Stimulated activated CD4-positive, alpha-beta T cell treated with anti-CD3 and anti-CD28 coated beads, TNF-alpha, amount 100 ng/mL, for 24 hours (primary cell): ENCODE data around the gene ADGRB3.
"Not testable (repeated sequence)": the region's sequence is repeated elsewhere in the genome, so short reads cannot be mapped to it uniquely, and the experiment has no call there.

Experiments
- DNase-seq, 3 experiments: peaks; one replicate each; pipeline ENCODE4 v3.0.0-alpha.2; 2020; ENCODE audit warnings: low read depth in 3 of 3

ADGRB3 gene

DNA sequence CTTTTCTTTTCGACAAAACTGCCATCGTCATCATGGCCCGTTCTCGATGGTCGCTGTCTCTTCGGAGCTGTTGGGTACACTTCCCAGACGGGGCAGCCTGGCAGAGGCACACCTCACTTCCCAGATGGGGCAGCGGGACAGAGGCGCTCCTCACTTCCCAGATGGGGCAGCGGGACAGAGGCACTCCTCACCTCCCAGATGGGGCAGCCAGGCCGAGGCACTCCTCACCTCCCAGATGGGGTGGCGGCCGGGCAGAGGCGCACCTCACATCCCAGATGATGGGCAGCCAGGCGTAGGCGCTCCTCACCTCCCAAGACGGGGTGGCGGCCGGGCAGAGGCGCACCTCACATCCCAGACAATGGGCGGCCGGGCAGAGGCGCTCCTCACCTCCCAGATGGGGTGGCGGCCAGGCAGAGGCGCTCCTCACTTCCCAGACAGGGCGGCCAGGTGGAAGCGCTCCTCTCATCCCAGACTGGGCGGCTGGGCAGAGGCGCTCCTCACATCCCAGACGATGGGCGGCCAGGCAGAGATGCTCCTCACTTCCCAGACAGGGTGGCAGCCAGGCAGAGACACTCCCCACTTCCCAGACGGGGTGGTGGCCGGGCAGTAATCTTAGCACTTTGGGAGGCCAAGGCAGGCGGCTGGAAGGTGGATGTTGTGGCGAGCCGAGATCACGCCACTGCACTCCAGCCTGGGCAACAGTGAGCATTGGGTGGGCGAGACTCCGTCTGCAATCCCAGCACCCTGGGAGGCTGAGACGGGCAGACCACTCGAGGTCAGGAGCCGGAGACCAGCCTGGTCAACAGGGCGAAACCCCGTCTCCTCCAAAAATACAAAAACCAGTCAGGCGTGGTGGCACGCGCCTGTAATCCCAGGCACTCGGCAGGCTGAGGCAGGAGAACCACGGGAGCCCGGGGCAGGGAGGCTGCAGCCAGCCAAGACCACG, 486.7 kb downstream of the ADGRB3 start:
- DNase-seq: not testable (repeated sequence)

DNA sequence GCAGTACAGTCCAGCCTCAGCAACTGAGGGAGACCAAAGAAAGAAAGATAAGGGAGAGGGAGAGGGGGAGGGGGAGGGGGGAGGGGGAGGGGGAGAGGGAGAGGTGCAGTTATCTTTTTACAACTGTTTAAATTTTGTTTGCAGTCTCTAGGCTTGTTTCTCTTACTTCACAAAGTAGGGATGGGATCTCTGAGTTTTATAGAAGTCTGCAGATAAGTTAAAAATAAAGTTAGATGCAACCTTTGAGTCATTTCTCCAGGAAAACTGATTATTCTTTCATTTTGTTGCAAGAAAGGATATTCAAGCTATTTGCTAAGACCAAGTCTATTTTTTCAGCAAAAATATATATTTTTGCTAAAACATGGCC, 487.3 kb downstream of the ADGRB3 start:
- no peak for DNase-seq

GRCh38 chr6:69128411-69128810, 493.3 kb downstream of the ADGRB3 start:
- no peak for DNase-seq

- DNase-seq: no peak
These were observed 494.0 kb downstream of the ADGRB3 start for GRCh38 chr6:69129046-69129445.

- DNase-seq: no peak
These were observed 500.8 kb downstream of the ADGRB3 start for GRCh38 chr6:69135927-69136326.

DNA sequence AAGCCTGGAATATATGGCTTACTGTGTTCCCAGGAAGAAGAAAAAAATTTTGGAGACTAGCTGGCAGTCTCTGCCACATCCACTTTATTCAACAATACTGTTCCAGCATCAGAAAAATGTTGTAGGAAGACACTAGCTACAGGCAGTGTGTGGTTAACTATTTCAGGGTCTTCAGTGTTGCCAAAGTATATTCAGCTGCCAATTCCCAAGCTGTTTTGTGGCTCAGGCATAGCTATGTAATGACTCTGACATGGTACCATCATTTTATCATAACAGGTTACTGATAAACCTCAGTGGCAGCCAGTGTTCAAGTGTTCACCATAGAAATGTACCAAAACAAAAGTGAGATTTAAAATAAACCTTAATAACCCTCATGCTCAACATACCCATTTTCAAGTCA, 503.1 kb downstream of the ADGRB3 start:
- no peak for DNase-seq

DNA sequence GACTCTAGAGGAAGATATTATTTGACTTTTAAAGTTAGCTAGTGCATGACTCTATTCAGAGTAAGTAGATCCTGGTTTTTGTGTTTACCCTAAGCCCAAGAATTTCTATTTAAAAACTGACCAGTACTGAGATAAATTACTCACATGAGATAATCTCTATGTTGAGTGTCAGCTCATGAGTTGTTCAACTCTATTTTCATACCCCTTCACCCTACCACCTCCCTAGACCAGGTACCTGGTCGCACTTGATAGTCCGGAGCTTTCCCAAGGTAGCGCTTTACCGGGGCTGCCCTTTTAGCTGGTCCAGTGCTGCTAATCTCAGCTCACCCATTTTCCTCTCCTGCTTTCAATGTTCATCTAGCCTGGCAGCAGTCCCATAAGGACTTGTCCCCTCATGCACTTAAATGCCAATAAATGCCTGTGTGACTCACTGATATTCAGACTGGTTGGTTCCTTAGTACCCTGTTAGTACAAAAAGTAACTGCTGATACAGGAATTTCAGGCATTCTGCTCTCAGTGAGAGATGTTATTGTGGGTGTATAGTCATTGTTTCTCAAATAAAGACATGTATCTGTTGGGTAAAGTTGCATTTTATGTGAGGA, 503.9 kb downstream of the ADGRB3 start:
- no peak for DNase-seq

GRCh38 chr6:69145062-69145461, 510.0 kb downstream of the ADGRB3 start:
- no peak for DNase-seq

DNA sequence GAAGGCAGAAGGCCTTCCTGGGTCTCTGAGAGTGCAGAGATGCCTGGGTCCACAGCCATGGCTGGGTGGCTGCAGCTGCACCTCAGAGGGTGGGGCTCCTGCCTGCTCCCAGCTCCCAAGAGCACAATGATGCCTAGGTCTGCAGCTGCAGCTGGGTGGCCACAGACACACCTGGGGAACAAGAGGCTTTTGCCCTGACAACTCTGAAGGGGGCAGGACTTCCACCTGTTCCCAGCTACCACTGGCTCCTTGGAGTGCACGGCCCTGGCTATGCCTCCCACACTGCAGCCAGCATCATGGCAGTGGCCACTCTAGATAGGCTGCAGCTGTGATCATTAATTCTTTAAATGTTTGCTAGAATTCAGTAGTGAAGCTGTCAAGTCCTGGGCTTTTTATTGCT, 511.3 kb downstream of the ADGRB3 start:
- DNase-seq: no peak

DNA sequence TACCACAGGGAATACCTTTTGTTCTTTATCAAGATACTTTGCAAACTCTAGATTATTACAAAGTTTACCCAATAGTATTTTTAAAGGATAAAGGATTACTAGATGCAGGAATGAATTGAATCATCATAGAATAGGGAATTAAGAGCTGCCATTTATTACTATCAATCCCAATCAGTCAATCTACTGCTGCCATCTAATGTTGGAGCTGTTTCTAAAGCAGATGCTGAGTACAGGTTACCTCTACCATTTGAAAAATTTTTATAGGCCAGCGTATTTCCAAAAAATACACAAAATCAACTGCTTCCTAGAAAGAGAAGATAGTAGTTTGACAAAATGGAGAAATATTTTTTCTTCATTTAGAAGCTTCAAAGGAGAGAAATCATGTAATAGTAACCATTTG, 520.4 kb downstream of the ADGRB3 start:
- no peak for DNase-seq

DNA sequence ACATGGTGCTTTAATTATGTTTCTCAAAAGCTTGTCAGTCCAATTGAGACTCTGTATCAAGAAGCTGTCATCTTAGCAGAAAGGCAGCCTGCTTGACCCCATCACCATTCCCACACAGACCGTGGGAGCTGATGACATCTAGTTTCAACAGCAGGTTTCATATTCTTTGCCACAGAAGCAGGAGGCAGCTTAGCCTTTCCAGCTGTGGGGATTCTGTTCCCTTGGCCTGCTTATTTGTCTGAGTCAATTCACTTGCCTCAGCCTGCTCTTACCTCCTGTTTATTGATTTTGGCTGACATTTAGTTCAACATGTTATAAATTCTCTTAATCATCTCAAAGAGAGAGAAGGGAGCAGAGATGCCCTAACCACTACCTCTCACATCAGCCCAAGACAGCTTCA, 527.7 kb downstream of the ADGRB3 start:
- no peak for DNase-seq

DNA sequence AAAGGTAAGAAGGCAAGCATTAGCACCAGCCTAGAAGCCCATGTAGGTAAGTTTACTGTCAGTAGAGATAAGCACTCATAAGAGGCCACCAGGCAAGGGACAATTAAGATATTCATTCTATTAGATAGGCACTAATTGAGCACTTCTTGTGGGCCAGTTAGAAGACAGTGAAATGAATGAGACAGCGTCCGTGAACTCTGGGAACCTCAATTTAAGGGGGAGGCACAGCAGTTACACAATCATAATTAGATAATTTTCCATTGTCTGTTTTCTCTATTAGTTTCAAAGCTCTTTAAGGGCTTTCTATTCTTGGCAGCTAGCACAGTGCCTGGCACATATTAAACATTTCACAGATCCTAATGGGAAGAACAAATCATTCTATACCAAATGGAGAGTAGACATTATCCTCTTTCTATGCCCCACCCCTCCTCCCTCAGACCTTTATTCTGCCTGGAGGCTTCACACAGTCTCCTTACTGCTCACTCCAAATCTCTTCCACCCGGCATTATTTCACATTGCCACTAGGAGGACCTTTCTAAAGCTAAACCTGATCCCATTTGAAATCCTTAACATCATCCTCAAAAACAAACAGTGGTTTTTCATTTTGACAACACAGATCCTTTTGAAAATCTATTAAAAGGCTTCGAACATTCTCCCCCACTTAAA, 529.6 kb downstream of the ADGRB3 start:
- DNase-seq: no peak

DNA sequence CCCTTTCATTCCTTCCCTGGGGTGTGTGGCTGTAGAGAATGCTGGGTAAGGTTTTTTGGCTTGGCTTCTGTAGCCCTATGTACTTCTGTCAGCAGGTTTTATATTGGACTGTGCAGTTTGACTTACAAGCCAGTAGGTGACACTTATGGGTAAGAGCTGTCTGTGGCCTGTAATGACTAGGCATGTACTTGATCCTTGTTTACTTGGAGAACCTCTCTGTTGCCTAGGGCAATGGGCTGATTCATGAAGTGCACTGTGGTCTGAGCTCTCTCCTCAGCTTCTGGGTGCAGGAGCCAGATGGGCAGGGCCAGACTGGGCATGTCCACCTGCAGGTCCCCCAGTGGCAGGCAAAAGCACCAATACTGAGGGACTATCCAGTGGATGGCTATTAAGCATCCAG, 544.6 kb downstream of the ADGRB3 start:
- no peak for DNase-seq

DNA sequence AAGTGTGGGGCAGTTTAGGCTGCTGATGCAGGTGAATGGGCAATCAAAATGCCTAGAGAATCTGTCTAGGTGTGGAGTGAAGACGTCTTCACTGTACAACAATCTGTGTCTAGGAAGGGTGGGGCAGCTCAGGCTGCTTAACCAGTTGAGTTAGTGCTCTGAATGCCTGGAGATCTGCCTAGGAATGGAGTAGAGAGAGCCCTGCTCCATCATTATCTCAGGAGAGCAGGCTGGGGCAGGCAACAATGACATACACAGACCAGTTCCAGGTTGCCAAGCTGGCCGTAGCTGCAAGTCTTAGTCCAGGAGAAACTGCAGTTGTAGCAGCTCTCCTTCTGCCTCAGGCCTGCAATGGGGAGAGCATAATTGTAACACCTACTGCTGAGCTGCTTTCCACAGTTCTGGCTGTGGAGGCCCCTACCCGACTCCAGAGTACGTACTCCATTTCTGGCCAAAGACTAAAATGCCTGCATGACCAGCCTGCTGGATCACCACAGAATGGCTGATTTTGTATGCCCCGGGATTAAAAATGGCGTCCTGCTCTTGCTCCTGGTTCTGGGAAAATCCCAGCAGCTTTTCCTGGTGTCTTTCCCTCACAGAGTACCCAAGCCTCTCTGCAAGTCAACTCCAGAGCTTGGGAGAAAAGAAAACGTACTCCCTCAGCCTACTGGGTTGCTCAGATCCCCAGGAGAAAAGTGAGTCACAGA, 545.4 kb downstream of the ADGRB3 start:
- no peak for DNase-seq

- no peak for DNase-seq
These were observed 546.9 kb downstream of the ADGRB3 start for GRCh38 chr6:69181964-69182363.

GRCh38 chr6:69185276-69185675, 550.2 kb downstream of the ADGRB3 start:
- DNase-seq: no peak

GRCh38 chr6:69202768-69203167, 567.7 kb downstream of the ADGRB3 start:
- DNase-seq: no peak

DNA sequence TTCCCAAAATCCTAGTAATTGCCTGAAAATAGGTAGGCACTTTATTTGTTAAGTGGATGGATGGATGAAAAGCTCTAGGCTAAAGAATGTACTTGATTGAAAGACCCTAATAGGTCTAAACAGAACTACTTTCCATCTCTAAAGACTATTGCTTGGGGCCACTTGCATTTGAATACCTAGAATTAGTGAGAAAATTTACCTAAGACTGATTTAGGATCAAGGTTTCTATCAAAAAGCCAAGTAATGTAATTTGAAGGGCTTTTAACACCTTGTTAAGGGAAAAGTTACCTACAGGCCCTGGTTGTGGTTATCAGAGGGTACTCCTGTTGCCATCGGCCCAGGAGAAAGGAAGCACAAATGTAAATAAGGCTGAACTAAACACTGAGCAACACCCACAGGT, 581.0 kb downstream of the ADGRB3 start:
- no peak for DNase-seq

DNA sequence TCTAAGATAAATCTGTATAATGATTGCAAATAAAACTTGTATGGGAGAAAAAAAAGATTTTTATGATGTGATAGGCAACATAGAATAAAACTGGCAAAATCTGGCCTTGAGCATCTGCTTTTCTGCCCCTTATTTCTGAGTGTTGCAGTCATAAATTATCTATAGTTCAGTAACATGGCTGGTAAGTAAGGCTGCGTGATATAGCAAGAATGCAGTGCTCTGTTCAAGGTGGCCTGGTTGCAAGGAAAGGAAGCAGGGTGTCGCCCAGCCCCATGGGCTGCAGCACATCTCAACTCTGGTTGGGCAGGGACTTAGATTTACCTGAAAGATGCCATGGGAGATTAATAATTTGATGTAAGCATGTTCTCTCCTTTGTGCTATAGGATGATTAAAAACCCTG, 582.3 kb downstream of the ADGRB3 start:
- no peak for DNase-seq

GRCh38 chr6:69220375-69220774, 585.3 kb downstream of the ADGRB3 start:
- DNase-seq: no peak

- no peak for DNase-seq
These were observed 596.9 kb downstream of the ADGRB3 start for GRCh38 chr6:69232008-69232407.

- DNase-seq: no peak
These were observed 597.4 kb downstream of the ADGRB3 start for GRCh38 chr6:69232496-69232895.
